Dendritic cell treated with granulocyte-macrophage colony-stimulating factor and Interleukin-4, amounts not matched to agents 40 ng/mL and 50 ng/mL, for 4 days (primary cell): Measurements from ENCODE around the gene GRIA1.

ENCODE experiments used
- H3K27ac Mint-ChIP-seq: one replicate; pipeline ENCODE4 v1.8.0; 2022; ENCODE audit warnings: mild to moderate bottlenecking, mixed read lengths
- H3K27me3 Mint-ChIP-seq: one replicate; pipeline ENCODE4 v1.8.0; 2022; ENCODE audit warnings: mild to moderate bottlenecking, mixed read lengths
- H3K36me3 Mint-ChIP-seq: one replicate; pipeline ENCODE4 v1.8.0; 2022; ENCODE audit warnings: low read depth, mixed read lengths
- H3K4me1 Mint-ChIP-seq: one replicate; pipeline ENCODE4 v1.8.0; 2022; ENCODE audit warnings: low read depth, mixed read lengths
- H3K4me3 Mint-ChIP-seq: one replicate; pipeline ENCODE4 v1.8.0; 2022; ENCODE audit warnings: mild to moderate bottlenecking, moderate library complexity, mixed read lengths
- H3K9me3 Mint-ChIP-seq: one replicate; pipeline ENCODE4 v1.8.0; 2022; ENCODE audit warnings: mixed read lengths
- intact Hi-C: fragments of 100-400 bp; cut with micrococcal nuclease; formaldehyde crosslinking; loops from one replicate; pipeline ENCODE4 v1.15.0; 2022

The GRIA1 gene

GRCh38 chr5:153744751-153745150 is 254.3 kb downstream of the GRIA1 start:
- Mint-ChIP-seq H3K4me1 (no peaks in the 10 kb centered on the region), H3K27ac (no peak overlapping the region), H3K9me3 (no peaks in the 10 kb centered on the region), H3K36me3 (no peaks in the 10 kb centered on the region), H3K4me3 (no peak overlapping the region), H3K27me3 (no peaks in the 10 kb centered on the region)
- intact Hi-C loops, result no loop called here

GRCh38 chr5:153745778-153746395 is 255.4 kb downstream of the GRIA1 start:
- H3K27me3 Mint-ChIP-seq, result no peaks in the 10 kb centered on the region
- intact Hi-C loops, result no loop called here
- H3K4me1 Mint-ChIP-seq, result no peaks in the 10 kb centered on the region
- no peaks in the 10 kb centered on the region for H3K9me3 Mint-ChIP-seq
- no peak overlapping the region for H3K4me3 Mint-ChIP-seq
- H3K36me3 Mint-ChIP-seq, result no peaks in the 10 kb centered on the region
- H3K27ac Mint-ChIP-seq, result no peak overlapping the region

- Mint-ChIP-seq H3K4me1 (no peaks in the 10 kb centered on the region), H3K36me3 (no peaks in the 10 kb centered on the region), H3K4me3 (no peak overlapping the region), H3K9me3 (no peaks in the 10 kb centered on the region), H3K27me3 (no peaks in the 10 kb centered on the region), H3K27ac (no peak overlapping the region)
- intact Hi-C loops, result no loop called here
Measured at GRCh38 chr5:153746440-153746839, 256.0 kb downstream of the GRIA1 start.

GRCh38 chr5:153748823-153749222 is 258.4 kb downstream of the GRIA1 start:
- Mint-ChIP-seq H3K27me3 (no peaks in the 10 kb centered on the region), H3K27ac (no peak overlapping the region), H3K4me1 (no peaks in the 10 kb centered on the region), H3K4me3 (no peak overlapping the region), H3K36me3 (no peaks in the 10 kb centered on the region), H3K9me3 (no peaks in the 10 kb centered on the region)
- intact Hi-C loops, result no loop called here

GRCh38 chr5:153749960-153750359 is 259.5 kb downstream of the GRIA1 start:
- Mint-ChIP-seq H3K4me3 (no peak overlapping the region), H3K27me3 (no peaks in the 10 kb centered on the region), H3K9me3 (peaks cover 6% of the 10 kb centered on the region), H3K4me1 (no peaks in the 10 kb centered on the region), H3K36me3 (no peaks in the 10 kb centered on the region), H3K27ac (no peak overlapping the region)
- intact Hi-C loops, result no loop called here

GRCh38 chr5:153751251-153751650 is 260.8 kb downstream of the GRIA1 start:
- intact Hi-C loops, result no loop called here
- no peak overlapping the region for H3K27ac Mint-ChIP-seq
- no peaks in the 10 kb centered on the region for H3K4me1 Mint-ChIP-seq
- H3K36me3 Mint-ChIP-seq, result no peaks in the 10 kb centered on the region
- peaks cover 10% of the 10 kb centered on the region for H3K9me3 Mint-ChIP-seq
- H3K4me3 Mint-ChIP-seq, result no peak overlapping the region
- H3K27me3 Mint-ChIP-seq, result no peaks in the 10 kb centered on the region

GRCh38 chr5:153752890-153753289 is 262.4 kb downstream of the GRIA1 start:
- no peak overlapping the region for H3K4me3 Mint-ChIP-seq
- H3K27ac Mint-ChIP-seq, result no peak overlapping the region
- H3K4me1 Mint-ChIP-seq, result no peaks in the 10 kb centered on the region

GRCh38 chr5:153753645-153754432 is 263.4 kb downstream of the GRIA1 start:
- no peak overlapping the region for H3K4me3 Mint-ChIP-seq
- H3K4me1 Mint-ChIP-seq, result no peaks in the 10 kb centered on the region
- no peaks in the 10 kb centered on the region for H3K36me3 Mint-ChIP-seq
- H3K27ac Mint-ChIP-seq, result no peak overlapping the region
- intact Hi-C loops, result no loop called here
- no peaks in the 10 kb centered on the region for H3K27me3 Mint-ChIP-seq
- H3K9me3 Mint-ChIP-seq, result peaks cover 25% of the 10 kb centered on the region

More at GRCh38 chr5:153752890-153753289, 262.4 kb downstream of the GRIA1 start:
- H3K9me3 Mint-ChIP-seq, result peaks cover 25% of the 10 kb centered on the region
- no peaks in the 10 kb centered on the region for H3K27me3 Mint-ChIP-seq
- intact Hi-C loops, result no loop called here
- no peaks in the 10 kb centered on the region for H3K36me3 Mint-ChIP-seq

- Mint-ChIP-seq H3K4me1 (no peaks in the 10 kb centered on the region), H3K9me3 (peaks cover 25% of the 10 kb centered on the region), H3K36me3 (no peaks in the 10 kb centered on the region), H3K27me3 (no peaks in the 10 kb centered on the region), H3K4me3 (no peak overlapping the region), H3K27ac (no peak overlapping the region)
- intact Hi-C loops, result no loop called here
Measured at GRCh38 chr5:153755913-153756500, 265.5 kb downstream of the GRIA1 start.

GRCh38 chr5:153756540-153756939 is 266.1 kb downstream of the GRIA1 start:
- Mint-ChIP-seq H3K27me3 (no peaks in the 10 kb centered on the region), H3K9me3 (peaks cover 25% of the 10 kb centered on the region), H3K36me3 (no peaks in the 10 kb centered on the region), H3K4me3 (no peak overlapping the region), H3K27ac (no peak overlapping the region), H3K4me1 (no peaks in the 10 kb centered on the region)
- intact Hi-C loops, result no loop called here

GRCh38 chr5:153765987-153766386 is 275.5 kb downstream of the GRIA1 start:
- Mint-ChIP-seq H3K4me3 (no peak overlapping the region), H3K36me3 (no peaks in the 10 kb centered on the region), H3K9me3 (no peaks in the 10 kb centered on the region), H3K27ac (no peak overlapping the region), H3K4me1 (no peaks in the 10 kb centered on the region), H3K27me3 (no peaks in the 10 kb centered on the region)
- intact Hi-C loops, result no loop called here

- Mint-ChIP-seq H3K4me3 (no peak overlapping the region), H3K36me3 (no peaks in the 10 kb centered on the region), H3K4me1 (no peaks in the 10 kb centered on the region), H3K27ac (no peak overlapping the region), H3K9me3 (no peaks in the 10 kb centered on the region), H3K27me3 (no peaks in the 10 kb centered on the region)
- intact Hi-C loops, result no loop called here
Measured at GRCh38 chr5:153767221-153768188, 277.0 kb downstream of the GRIA1 start.

- Mint-ChIP-seq H3K36me3 (no peaks in the 10 kb centered on the region), H3K4me1 (no peaks in the 10 kb centered on the region), H3K4me3 (no peak overlapping the region), H3K27me3 (no peaks in the 10 kb centered on the region), H3K9me3 (no peaks in the 10 kb centered on the region), H3K27ac (no peak overlapping the region)
- intact Hi-C loops, result no loop called here
Measured at GRCh38 chr5:153770066-153770465, 279.6 kb downstream of the GRIA1 start.

- Mint-ChIP-seq H3K27ac (no peak overlapping the region), H3K27me3 (no peaks in the 10 kb centered on the region)
Measured at GRCh38 chr5:153774686-153775085, 284.2 kb downstream of the GRIA1 start.

More at GRCh38 chr5:153774686-153775085, 284.2 kb downstream of the GRIA1 start:
- no peak overlapping the region for H3K4me3 Mint-ChIP-seq
- H3K9me3 Mint-ChIP-seq, result no peaks in the 10 kb centered on the region
- no peaks in the 10 kb centered on the region for H3K36me3 Mint-ChIP-seq
- no peaks in the 10 kb centered on the region for H3K4me1 Mint-ChIP-seq
- intact Hi-C loops, result no loop called here
